Measurements from ENCODE around the gene GRIK1. TPM values are rescaled to one million over a fixed set of nuclear protein-coding genes. Genes with fewer than 3 reads are reported as not detected.
"Not testable (repeated sequence)": the region's sequence is repeated elsewhere in the genome, so short reads cannot be mapped to it uniquely, and the experiment has no call there.

Gene GRIK1
- total RNA-seq, 4 donors from 2014 or later: 0.13 to 0.97 (median 0.38) TPM

- no peaks in the 10 kb centered on the region for H3K27me3 ChIP-seq
- no peak for TF ChIP-seq POLR2A (IDR thresholded peaks at IDR 0.05)
- H3K4me3 ChIP-seq: no peak overlapping the region
- no peaks in the 10 kb centered on the region for H3K9me3 ChIP-seq
- H3K27ac ChIP-seq: no peak overlapping the region
- 88% methylated on average over 3 of the region's 3 CpGs for WGBS
- no peak for DNase-seq (ENCODE audit: low spot score in 2 of 2)
- no peaks in the 10 kb centered on the region for H3K4me1 ChIP-seq
- H3K36me3 ChIP-seq: no peaks in the 10 kb centered on the region
Measured at GRCh38 chr21:29973258-29973657, 33.5 kb upstream of the GRIK1 start.

DNA sequence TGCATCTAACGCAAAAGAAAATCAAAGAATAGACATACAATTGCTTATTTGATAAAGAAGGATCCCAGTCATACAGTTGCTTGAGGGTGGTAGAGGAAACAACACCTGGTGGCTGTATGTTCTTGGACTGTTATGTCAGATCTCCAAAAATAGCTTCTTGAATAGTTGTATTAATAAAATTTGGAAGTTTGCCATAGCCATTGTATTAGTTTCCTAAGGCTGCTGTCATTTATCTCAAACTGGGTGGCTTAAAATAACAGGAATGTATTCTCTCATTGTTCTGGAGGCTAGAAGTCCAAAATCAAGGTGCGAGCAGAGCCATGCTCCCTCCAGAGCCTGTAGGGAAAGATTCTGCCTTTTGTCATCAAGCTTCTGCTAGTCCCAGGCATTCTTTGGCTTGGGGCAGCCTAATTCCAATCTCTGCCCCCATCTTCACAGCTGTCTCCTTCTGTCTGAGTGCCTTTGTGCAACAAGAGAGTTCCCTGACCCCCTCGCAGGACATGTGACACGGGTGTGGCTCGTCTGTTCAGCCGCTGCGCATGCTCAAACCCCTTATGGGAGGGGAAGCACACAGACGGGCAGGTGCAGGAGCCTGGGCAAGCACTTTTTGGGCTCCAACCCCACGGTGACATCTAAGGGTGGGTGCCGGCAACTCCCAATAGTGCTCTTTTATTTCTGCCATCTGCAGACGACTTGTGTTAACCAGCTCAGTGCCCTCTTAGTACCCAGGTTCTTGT is 21.7 kb upstream of the GRIK1 start:
- 81% methylated on average over 11 of the region's 11 CpGs for WGBS
- H3K4me3 ChIP-seq: no peak overlapping the region
- no peaks in the 10 kb centered on the region for H3K9me3 ChIP-seq
- no peak overlapping the region for H3K27ac ChIP-seq
- peaks cover 7% of the 10 kb centered on the region for H3K27me3 ChIP-seq
- H3K36me3 ChIP-seq: no peaks in the 10 kb centered on the region
- no peaks in the 10 kb centered on the region for H3K4me1 ChIP-seq
- TF ChIP-seq POLR2A (IDR thresholded peaks at IDR 0.05) (no peak), POLR2AphosphoS5 (IDR thresholded peaks at IDR 0.05) (no peak), EP300 (IDR thresholded peaks at IDR 0.05) (no peak)
- TF ChIP-seq, protein P1, sequence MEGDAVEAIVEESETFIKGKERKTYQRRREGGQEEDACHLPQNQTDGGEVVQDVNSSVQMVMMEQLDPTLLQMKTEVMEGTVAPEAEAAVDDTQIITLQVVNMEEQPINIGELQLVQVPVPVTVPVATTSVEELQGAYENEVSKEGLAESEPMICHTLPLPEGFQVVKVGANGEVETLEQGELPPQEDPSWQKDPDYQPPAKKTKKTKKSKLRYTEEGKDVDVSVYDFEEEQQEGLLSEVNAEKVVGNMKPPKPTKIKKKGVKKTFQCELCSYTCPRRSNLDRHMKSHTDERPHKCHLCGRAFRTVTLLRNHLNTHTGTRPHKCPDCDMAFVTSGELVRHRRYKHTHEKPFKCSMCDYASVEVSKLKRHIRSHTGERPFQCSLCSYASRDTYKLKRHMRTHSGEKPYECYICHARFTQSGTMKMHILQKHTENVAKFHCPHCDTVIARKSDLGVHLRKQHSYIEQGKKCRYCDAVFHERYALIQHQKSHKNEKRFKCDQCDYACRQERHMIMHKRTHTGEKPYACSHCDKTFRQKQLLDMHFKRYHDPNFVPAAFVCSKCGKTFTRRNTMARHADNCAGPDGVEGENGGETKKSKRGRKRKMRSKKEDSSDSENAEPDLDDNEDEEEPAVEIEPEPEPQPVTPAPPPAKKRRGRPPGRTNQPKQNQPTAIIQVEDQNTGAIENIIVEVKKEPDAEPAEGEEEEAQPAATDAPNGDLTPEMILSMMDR (IDR thresholded peaks at IDR 0.05): no peak
- no peak for DNase-seq (ENCODE audit: low spot score in 2 of 2)

DNA sequence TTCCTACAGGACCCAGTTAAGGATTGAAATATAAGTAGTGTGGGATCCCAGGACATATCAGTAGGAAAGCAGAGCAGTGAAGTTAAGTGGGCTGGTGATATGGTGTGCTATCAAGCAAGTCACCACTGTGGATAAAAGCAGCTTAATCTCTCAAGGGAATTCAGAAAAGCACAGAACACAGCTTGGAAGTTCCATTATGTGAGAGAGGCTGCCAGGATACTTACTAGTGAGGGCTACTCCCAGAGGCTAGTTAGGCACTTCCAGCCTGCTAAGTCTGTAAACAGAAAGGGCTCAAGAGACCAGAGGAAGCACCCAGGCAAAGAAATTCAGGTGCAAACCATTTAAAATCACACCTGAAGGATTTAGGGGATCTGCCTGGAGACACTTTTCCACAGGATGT is 18.8 kb upstream of the GRIK1 start:
- Histone ChIP-seq H3K27ac (no peak overlapping the region), H3K4me3 (no peak overlapping the region), H3K36me3 (no peaks in the 10 kb centered on the region), H3K9me3 (no peaks in the 10 kb centered on the region), H3K27me3 (peaks cover 7% of the 10 kb centered on the region), H3K4me1 (no peaks in the 10 kb centered on the region)
- TF ChIP-seq EP300 (IDR thresholded peaks at IDR 0.05): no peak
- TF ChIP-seq, protein P1 (IDR thresholded peaks at IDR 0.05): no peak
- no peak for TF ChIP-seq POLR2AphosphoS5 (IDR thresholded peaks at IDR 0.05)
- no peak for TF ChIP-seq POLR2A (IDR thresholded peaks at IDR 0.05)
- DNase-seq (ENCODE audit: low spot score in 2 of 2): no peak

- H3K27me3 ChIP-seq; H3K36me3 ChIP-seq; H3K27ac ChIP-seq; DNase-seq (ENCODE audit: low spot score in 2 of 2); H3K4me3 ChIP-seq; H3K9me3 ChIP-seq; H3K4me1 ChIP-seq: not testable (repeated sequence)
- WGBS: 72% methylated on average over 2 of the region's 2 CpGs
Measured at GRCh38 chr21:29958035-29958434, 18.2 kb upstream of the GRIK1 start.

GRCh38 chr21:29953690-29954089 is 13.9 kb upstream of the GRIK1 start:
- Histone ChIP-seq H3K36me3 (no peaks in the 10 kb centered on the region), H3K27ac (no peak overlapping the region), H3K4me1 (no peaks in the 10 kb centered on the region), H3K9me3 (no peaks in the 10 kb centered on the region), H3K4me3 (no peak overlapping the region), H3K27me3 (peaks cover 4% of the 10 kb centered on the region)
- TF ChIP-seq EP300 (IDR thresholded peaks at IDR 0.05) (no peak), POLR2A (IDR thresholded peaks at IDR 0.05) (no peak), POLR2AphosphoS5 (IDR thresholded peaks at IDR 0.05) (no peak)
- TF ChIP-seq, protein P1 (IDR thresholded peaks at IDR 0.05): no peak
- 74% methylated on average over 2 of the region's 2 CpGs for WGBS
- DNase-seq (ENCODE audit: low spot score in 2 of 2): no peak

DNA sequence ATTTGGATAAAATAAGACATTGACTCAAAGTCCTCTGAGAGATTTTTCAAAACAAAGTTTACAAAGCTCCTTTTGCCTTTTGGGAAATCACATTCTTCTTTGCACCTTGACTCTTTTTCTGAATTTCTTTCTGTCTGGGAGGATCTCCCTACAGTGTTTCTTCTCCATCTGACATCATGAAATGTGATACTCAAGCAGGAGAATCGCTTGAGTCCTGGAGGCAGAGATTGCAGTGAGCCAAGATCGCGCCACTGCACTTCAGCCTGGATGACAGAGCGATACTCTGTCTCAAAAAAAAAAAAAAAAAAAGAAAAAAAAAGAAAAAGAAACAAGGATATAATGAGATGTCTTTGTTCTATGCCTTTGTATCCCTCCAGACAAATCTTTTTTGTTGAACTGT is 13.3 kb upstream of the GRIK1 start:
- Histone ChIP-seq H3K36me3 (no peaks in the 10 kb centered on the region), H3K27ac (no peak overlapping the region), H3K4me1 (no peaks in the 10 kb centered on the region), H3K4me3 (no peak overlapping the region), H3K9me3 (no peaks in the 10 kb centered on the region), H3K27me3 (peaks cover under 1% of the 10 kb centered on the region)
- WGBS: 31% methylated on average over 4 of the region's 4 CpGs
- no peak for DNase-seq (ENCODE audit: low spot score in 2 of 2)
- TF ChIP-seq, protein P1 (IDR thresholded peaks at IDR 0.05): no peak
- no peak for TF ChIP-seq EP300 (IDR thresholded peaks at IDR 0.05)
- TF ChIP-seq POLR2A (IDR thresholded peaks at IDR 0.05): no peak
- no peak for TF ChIP-seq POLR2AphosphoS5 (IDR thresholded peaks at IDR 0.05)

All from suprapubic skin (tissue), 4 donors.